ENCODE data around the gene CDH4.
A peak's percentile ranks its signal among the peaks of the same experiment; 100 is the strongest.

CDH4 gene

DNA sequence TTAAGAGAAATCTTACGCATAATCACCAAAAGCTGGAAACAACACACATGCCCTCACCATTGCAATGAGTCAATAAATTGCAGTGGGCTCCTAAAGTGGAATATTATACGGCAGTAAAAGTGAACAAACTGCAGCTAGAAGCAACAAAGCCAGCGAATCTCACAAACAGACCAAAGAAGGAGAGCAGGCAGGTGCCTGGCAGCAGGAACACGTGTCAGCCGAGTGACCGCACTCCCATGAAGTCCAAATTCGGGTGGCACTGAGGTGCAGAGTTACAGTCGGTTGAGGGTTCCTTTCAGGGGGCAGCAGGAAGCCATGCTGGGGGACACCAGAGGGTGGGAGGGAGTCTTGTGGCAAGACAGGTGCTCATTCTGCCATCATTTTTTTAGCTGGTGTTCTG lies 500.5 kb downstream of the CDH4 start:
- Histone ChIP-seq H3K4me3 (ENCODE audit: low read depth, low read length) (no peak overlapping the region), H3K4me1 (ENCODE audit: control insufficient read depth, insufficient read depth, low read length) (no peaks in the 10 kb centered on the region), H3K27ac (ENCODE audit: extremely low read depth, low read depth, low read length) (no peak overlapping the region), H3K36me3 (ENCODE audit: control insufficient read depth in 2 of 2, insufficient read depth in 1 of 2, low read length in 2 of 2) (no peaks in the 10 kb centered on the region), H3K9me3 (ENCODE audit: control insufficient read depth, insufficient read depth, low read depth, low read length) (no peaks in the 10 kb centered on the region; the same call in 1 of the 2 replicates)
- ChIA-PET POLR2A (no interaction called here), CTCF (no interaction called here)
- TF ChIP-seq ZNF354C (tag by site-specific recombination; IDR thresholded peaks at IDR 0.05; ENCODE audit: borderline replicate concordance, low read depth) (no peak), ZNF76 (tag by site-specific recombination; IDR thresholded peaks at IDR 0.05; ENCODE audit: borderline replicate concordance, low read depth) (no peak), KLF8 (tag by site-specific recombination; IDR thresholded peaks at IDR 0.05) (no peak), GLI4 (tag by site-specific recombination; IDR thresholded peaks at IDR 0.05) (no peak), ZNF510 (tag by site-specific recombination; IDR thresholded peaks at IDR 0.05; ENCODE audit: insufficient replicate concordance) (no peak), FEZF1 (tag by site-specific recombination; IDR thresholded peaks at IDR 0.05) (no peak), ZNF596 (tag by site-specific recombination; IDR thresholded peaks at IDR 0.05) (no peak), ZNF404 (tag by site-specific recombination; IDR thresholded peaks at IDR 0.05) (no peak)
- TF ChIP-seq, protein P1, sequence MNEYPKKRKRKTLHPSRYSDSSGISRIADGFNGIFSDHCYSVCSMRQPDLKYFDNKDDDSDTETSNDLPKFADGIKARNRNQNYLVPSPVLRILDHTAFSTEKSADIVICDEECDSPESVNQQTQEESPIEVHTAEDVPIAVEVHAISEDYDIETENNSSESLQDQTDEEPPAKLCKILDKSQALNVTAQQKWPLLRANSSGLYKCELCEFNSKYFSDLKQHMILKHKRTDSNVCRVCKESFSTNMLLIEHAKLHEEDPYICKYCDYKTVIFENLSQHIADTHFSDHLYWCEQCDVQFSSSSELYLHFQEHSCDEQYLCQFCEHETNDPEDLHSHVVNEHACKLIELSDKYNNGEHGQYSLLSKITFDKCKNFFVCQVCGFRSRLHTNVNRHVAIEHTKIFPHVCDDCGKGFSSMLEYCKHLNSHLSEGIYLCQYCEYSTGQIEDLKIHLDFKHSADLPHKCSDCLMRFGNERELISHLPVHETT (tag by site-specific recombination; IDR thresholded peaks at IDR 0.05): no peak
- TF ChIP-seq, protein P2, sequence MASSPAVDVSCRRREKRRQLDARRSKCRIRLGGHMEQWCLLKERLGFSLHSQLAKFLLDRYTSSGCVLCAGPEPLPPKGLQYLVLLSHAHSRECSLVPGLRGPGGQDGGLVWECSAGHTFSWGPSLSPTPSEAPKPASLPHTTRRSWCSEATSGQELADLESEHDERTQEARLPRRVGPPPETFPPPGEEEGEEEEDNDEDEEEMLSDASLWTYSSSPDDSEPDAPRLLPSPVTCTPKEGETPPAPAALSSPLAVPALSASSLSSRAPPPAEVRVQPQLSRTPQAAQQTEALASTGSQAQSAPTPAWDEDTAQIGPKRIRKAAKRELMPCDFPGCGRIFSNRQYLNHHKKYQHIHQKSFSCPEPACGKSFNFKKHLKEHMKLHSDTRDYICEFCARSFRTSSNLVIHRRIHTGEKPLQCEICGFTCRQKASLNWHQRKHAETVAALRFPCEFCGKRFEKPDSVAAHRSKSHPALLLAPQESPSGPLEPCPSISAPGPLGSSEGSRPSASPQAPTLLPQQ (tag by site-specific recombination; IDR thresholded peaks at IDR 0.05): no peak

DNA sequence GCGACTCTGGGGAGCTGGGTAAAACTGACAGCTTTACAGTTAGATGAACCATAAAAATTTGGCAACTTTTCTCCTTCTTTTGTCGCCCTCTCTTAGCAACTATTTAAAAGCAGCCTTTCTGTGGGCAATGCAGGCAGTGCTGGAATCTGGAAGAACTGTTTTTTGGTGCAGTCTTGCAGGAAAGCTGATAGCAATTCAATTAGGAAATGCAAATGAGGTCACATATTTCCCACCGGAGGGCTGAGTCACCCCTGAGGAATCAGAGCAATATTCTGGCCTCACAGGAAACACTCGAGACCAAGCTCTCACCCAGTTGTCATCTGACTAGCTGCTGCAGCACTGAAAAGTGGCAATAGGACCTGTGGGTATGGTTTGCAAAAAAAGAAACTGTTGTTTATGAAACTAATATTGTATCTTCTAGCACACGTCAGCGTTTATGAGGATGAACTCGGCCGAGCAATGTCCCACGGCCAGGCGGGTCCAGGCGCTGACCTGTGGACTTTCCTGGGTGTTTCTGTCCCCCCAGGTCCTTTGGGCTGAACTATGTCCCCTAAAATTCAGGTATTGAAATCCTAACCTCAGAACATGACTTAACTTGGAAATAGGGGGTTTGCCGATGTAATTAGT lies 501.4 kb downstream of the CDH4 start:
- Histone ChIP-seq H3K4me1 (ENCODE audit: control insufficient read depth, insufficient read depth, low read length) (no peaks in the 10 kb centered on the region), H3K4me3 (ENCODE audit: low read depth, low read length) (no peak overlapping the region), H3K27ac (ENCODE audit: extremely low read depth, low read depth, low read length) (no peak overlapping the region), H3K36me3 (ENCODE audit: control insufficient read depth in 2 of 2, insufficient read depth in 1 of 2, low read length in 2 of 2) (no peaks in the 10 kb centered on the region), H3K9me3 (ENCODE audit: control insufficient read depth, insufficient read depth, low read depth, low read length) (no peaks in the 10 kb centered on the region; the same call in 1 of the 2 replicates)
- CTCF ChIA-PET: no interaction called here
- POLR2A ChIA-PET: no interaction called here
- TF ChIP-seq EGR2 (tag by site-specific recombination; IDR thresholded peaks at IDR 0.05; ENCODE audit: low read depth) (no peak), ZNF654 (tag by site-specific recombination; IDR thresholded peaks at IDR 0.05; ENCODE audit: low read depth) (no peak), ZNF16 (tag by site-specific recombination; IDR thresholded peaks at IDR 0.05; ENCODE audit: low read depth) (no peak), ZNF629 (tag by site-specific recombination; IDR thresholded peaks at IDR 0.05) (0 out of 2 replicates have a peak, but pooled peaks have one; percentile 41), SCRT2 (tag by site-specific recombination; IDR thresholded peaks at IDR 0.05) (peak; percentile 40), ZNF2 (tag by site-specific recombination; IDR thresholded peaks at IDR 0.05) (no peak), ZNF660 (tag by site-specific recombination; IDR thresholded peaks at IDR 0.05) (no peak), PRDM4 (tag by site-specific recombination; IDR thresholded peaks at IDR 0.05) (no peak)
- TF ChIP-seq, protein P3, sequence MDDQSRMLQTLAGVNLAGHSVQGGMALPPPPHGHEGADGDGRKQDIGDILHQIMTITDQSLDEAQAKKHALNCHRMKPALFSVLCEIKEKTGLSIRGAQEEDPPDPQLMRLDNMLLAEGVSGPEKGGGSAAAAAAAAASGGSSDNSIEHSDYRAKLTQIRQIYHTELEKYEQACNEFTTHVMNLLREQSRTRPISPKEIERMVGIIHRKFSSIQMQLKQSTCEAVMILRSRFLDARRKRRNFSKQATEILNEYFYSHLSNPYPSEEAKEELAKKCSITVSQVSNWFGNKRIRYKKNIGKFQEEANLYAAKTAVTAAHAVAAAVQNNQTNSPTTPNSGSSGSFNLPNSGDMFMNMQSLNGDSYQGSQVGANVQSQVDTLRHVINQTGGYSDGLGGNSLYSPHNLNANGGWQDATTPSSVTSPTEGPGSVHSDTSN (CRISPR knock-in tag; IDR thresholded peaks at IDR 0.05): no peak
- TF ChIP-seq, protein P4, sequence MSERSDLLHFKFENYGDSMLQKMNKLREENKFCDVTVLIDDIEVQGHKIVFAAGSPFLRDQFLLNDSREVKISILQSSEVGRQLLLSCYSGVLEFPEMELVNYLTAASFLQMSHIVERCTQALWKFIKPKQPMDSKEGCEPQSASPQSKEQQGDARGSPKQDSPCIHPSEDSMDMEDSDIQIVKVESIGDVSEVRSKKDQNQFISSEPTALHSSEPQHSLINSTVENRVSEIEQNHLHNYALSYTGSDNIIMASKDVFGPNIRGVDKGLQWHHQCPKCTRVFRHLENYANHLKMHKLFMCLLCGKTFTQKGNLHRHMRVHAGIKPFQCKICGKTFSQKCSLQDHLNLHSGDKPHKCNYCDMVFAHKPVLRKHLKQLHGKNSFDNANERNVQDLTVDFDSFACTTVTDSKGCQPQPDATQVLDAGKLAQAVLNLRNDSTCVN (tag by site-specific recombination; optimal IDR thresholded peaks at IDR 0.05): no peak
- TF ChIP-seq, protein P5, sequence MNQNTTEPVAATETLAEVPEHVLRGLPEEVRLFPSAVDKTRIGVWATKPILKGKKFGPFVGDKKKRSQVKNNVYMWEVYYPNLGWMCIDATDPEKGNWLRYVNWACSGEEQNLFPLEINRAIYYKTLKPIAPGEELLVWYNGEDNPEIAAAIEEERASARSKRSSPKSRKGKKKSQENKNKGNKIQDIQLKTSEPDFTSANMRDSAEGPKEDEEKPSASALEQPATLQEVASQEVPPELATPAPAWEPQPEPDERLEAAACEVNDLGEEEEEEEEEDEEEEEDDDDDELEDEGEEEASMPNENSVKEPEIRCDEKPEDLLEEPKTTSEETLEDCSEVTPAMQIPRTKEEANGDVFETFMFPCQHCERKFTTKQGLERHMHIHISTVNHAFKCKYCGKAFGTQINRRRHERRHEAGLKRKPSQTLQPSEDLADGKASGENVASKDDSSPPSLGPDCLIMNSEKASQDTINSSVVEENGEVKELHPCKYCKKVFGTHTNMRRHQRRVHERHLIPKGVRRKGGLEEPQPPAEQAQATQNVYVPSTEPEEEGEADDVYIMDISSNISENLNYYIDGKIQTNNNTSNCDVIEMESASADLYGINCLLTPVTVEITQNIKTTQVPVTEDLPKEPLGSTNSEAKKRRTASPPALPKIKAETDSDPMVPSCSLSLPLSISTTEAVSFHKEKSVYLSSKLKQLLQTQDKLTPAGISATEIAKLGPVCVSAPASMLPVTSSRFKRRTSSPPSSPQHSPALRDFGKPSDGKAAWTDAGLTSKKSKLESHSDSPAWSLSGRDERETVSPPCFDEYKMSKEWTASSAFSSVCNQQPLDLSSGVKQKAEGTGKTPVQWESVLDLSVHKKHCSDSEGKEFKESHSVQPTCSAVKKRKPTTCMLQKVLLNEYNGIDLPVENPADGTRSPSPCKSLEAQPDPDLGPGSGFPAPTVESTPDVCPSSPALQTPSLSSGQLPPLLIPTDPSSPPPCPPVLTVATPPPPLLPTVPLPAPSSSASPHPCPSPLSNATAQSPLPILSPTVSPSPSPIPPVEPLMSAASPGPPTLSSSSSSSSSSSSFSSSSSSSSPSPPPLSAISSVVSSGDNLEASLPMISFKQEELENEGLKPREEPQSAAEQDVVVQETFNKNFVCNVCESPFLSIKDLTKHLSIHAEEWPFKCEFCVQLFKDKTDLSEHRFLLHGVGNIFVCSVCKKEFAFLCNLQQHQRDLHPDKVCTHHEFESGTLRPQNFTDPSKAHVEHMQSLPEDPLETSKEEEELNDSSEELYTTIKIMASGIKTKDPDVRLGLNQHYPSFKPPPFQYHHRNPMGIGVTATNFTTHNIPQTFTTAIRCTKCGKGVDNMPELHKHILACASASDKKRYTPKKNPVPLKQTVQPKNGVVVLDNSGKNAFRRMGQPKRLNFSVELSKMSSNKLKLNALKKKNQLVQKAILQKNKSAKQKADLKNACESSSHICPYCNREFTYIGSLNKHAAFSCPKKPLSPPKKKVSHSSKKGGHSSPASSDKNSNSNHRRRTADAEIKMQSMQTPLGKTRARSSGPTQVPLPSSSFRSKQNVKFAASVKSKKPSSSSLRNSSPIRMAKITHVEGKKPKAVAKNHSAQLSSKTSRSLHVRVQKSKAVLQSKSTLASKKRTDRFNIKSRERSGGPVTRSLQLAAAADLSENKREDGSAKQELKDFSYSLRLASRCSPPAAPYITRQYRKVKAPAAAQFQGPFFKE (tag by site-specific recombination; IDR thresholded peaks at IDR 0.05; ENCODE audit: borderline replicate concordance): no peak
